DOHH2 (cell line): ENCODE results near the gene B3GNT3.

Experiments used
- CTCF ChIP-seq: fragments of 200-600 bp; sonication (generic); IDR thresholded peaks from one replicate; pipeline ENCODE4 v1.5.1; 2014; ENCODE audit warnings: antibody characterized with exemption, mild to moderate bottlenecking, low read depth, low read length; ENCODE audit not compliant: poor library complexity, severe bottlenecking
- EZH2phosphoT487 ChIP-seq: fragments of 200-600 bp; sonication (generic); IDR thresholded peaks from 2 replicates; pipeline ENCODE4 v1.6.1; 2017; ENCODE audit warnings: borderline replicate concordance, mild to moderate bottlenecking, antibody characterized with exemption, low read length, moderate library complexity, mixed read lengths

GRCh38 chr19:17754634-17755442, 40.1 kb upstream of the B3GNT3 start:
- TF ChIP-seq CTCF (peak; percentile 77), EZH2phosphoT487 (no peak)
